GM12878 (cell line): ENCODE measurements around the gene MEGF11. TPM values are rescaled to one million over a fixed set of nuclear protein-coding genes. Genes with fewer than 3 reads are reported as not detected.

ENCODE experiments used
- ATAC-seq: fragments of 200-7000 bp; cut with Tn5 transposase; 3 replicates; pipeline ENCODE4 v1.9.1; 2020; ENCODE audit warnings: mild to moderate bottlenecking, moderate library complexity
- BruUV-seq: library from RNA; stranded (reverse); fragments of 400-500 nt; replicated peaks from 2 replicates; lab custom pipeline; 2021; lab: Mats Ljungman, UMichigan
- CTCF ChIA-PET: fragments of 300-600 bp; sonication (Branson Sonifier 250); formaldehyde crosslinking; extraction: SDS; loops from one replicate; lab custom pipeline; 2021; ENCODE audit warnings: inconsistent platforms; lab: Yijun Ruan, JAX
- POLR2A ChIA-PET: fragments of 350-600 bp; formaldehyde crosslinking; extraction: SDS; loops from one replicate; lab custom pipeline; 2021; ENCODE audit warnings: inconsistent platforms; lab: Charles Lee
- RAD21 ChIA-PET: fragments of 300-600 bp; sonication (Branson Sonifier 250); formaldehyde crosslinking; loops from one replicate; lab custom pipeline; 2023; ENCODE audit warnings: antibody characterized with exemption; ENCODE audit not compliant: unreplicated experiment; lab: Charles Lee
- SMC1A ChIA-PET: fragments of 300-600 bp; sonication (Branson Sonifier 250); formaldehyde crosslinking; loops from one replicate; lab custom pipeline; 2023; ENCODE audit not compliant: unreplicated experiment, uncharacterized antibody; lab: Charles Lee
- DNase-seq: peaks from one replicate; pipeline ENCODE4 v3.0.0-alpha.2; 2011; ENCODE audit warnings: low read depth, low spot score
- FAIRE-seq: peaks from 3 replicates; lab custom pipeline; 2011; peaks lifted over from hg19 to GRCh38; lab: Jason Lieb, UNC
- H2AFZ ChIP-seq: 2 replicates; pipeline ENCODE4 v1.6.0; 2011; ENCODE audit warnings: low read depth, low read length, control low read depth; ENCODE audit not compliant: control insufficient read depth
- H3K27ac ChIP-seq: 2 replicates; pipeline ENCODE4 v1.5.1; 2011; ENCODE audit warnings: control low read depth; ENCODE audit not compliant: control insufficient read depth, insufficient read depth
- H3K27me3 ChIP-seq, 2 experiments: replicated peaks in 1 of 2; 2 replicates each; pipeline versions ENCODE4 v1.6.0 to v1.6.1; 2011; ENCODE audit warnings: low read length in 1 of 2; ENCODE audit not compliant: control insufficient read depth in 2 of 2, insufficient read depth in 2 of 2
- H3K36me3 ChIP-seq, 2 experiments: 2 replicates each; pipeline ENCODE4 v1.5.1; 2011; ENCODE audit warnings: low read length in 1 of 2; ENCODE audit not compliant: control insufficient read depth in 2 of 2, insufficient read depth in 2 of 2
- H3K4me1 ChIP-seq: 2 replicates; pipeline ENCODE4 v1.6.1; 2011; ENCODE audit warnings: mild to moderate bottlenecking, low read length, moderate library complexity, mixed read lengths; ENCODE audit not compliant: control insufficient read depth, insufficient read depth
- H3K4me2 ChIP-seq: 2 replicates; pipeline ENCODE4 v1.6.0; 2011; ENCODE audit warnings: control low read depth; ENCODE audit not compliant: control insufficient read depth, insufficient read depth
- H3K4me3 ChIP-seq: fragments of 200-600 bp; sonication (generic); 2 replicates; pipeline ENCODE4 v1.5.1; 2016
- H3K79me2 ChIP-seq: 2 replicates; pipeline ENCODE4 v1.6.0; 2011; ENCODE audit warnings: low read length; ENCODE audit not compliant: control insufficient read depth, insufficient read depth
- H3K9ac ChIP-seq: 2 replicates; pipeline ENCODE4 v1.8.0; 2011; ENCODE audit warnings: low read length, control low read depth, mixed read lengths; ENCODE audit not compliant: control insufficient read depth, insufficient read depth
- H3K9me3 ChIP-seq: replicated peaks from 3 replicates; pipeline ENCODE4 v1.5.1; 2011; ENCODE audit warnings: mild to moderate bottlenecking, low read length; ENCODE audit not compliant: control insufficient read depth, insufficient read depth
- H4K20me1 ChIP-seq: 2 replicates; pipeline ENCODE4 v1.6.0; 2011; ENCODE audit not compliant: control insufficient read depth, insufficient read depth
- BRCA1 ChIP-seq: IDR thresholded peaks from 2 replicates; pipeline ENCODE4 v1.6.1; 2011; ENCODE audit warnings: low read depth, low read length, improper control_type of control experiment
- CBFB ChIP-seq: IDR thresholded peaks from 2 replicates; pipeline ENCODE4 v1.6.1; 2016; ENCODE audit warnings: antibody characterized with exemption, low read depth
- NFXL1 ChIP-seq: fragments of 450-650 bp; IDR thresholded peaks from 2 replicates; pipeline ENCODE4 v1.6.1; 2017; ENCODE audit warnings: antibody characterized with exemption, mild to moderate bottlenecking, borderline replicate concordance
- WGBS: methylation state at CpG from one replicate; pipeline ENCODE4 v1.1.6; 2016; ENCODE audit warnings: low lambda C conversion rate; ENCODE audit not compliant: insufficient replicate concordance, insufficient coverage; ENCODE audit errors: missing lambda C conversion rate; 5-methylcytosine and 5-hydroxymethylcytosine counted together
- in situ Hi-C: fragments of 300-500 bp; cut with MboI; formaldehyde crosslinking; loops from 9 replicates; pipeline ENCODE4 v1.14.3; 2018; ENCODE audit warnings: mixed read lengths
- intact Hi-C: fragments of 100-400 bp; cut with micrococcal nuclease; formaldehyde crosslinking; loops from one replicate; pipeline ENCODE4 v1.14.2; 2022; ENCODE audit not compliant: unreplicated experiment
- polyA plus RNA-seq, 11 experiments: library from polyadenylated mRNA; depleted of rRNA in 4 of 11; unstranded in 6 of 11; stranded (reverse) in 5 of 11; fragments of >200 nt; fragmentation: Nextera tagmentation in 4 of 11; fragmentation: Illumina TruSeq in 1 of 11; extraction: Ambion mirVana in 4 of 11; extraction: Trizol in 1 of 11; gene quantifications; 1 replicate in 1 of 11; 2 replicates in 10 of 11; pipeline versions ENCODE4 v1.2.1 to v1.2.3, GENCODE V29; 2011 to 2016; ENCODE audit warnings: inconsistent platforms in 2 of 11, missing spikeins in 2 of 11, low read depth in 1 of 11
- total RNA-seq, 4 experiments: library from RNA; depleted of rRNA in 3 of 4; stranded (reverse); fragments of >200 nt in 3 of 4; fragmentation: Illumina TruSeq in 1 of 4; extraction: Trizol in 1 of 4; gene quantifications; 2 replicates each; pipeline versions ENCODE4 v1.2.1 to v1.2.3, GENCODE V29; 2013 to 2021
- TF ChIP-seq, protein P1 (sequence below): IDR thresholded peaks from 2 replicates; pipeline ENCODE4 v1.6.1; 2012; ENCODE audit warnings: improper control_type of control experiment, low read depth, low read length; ENCODE audit not compliant: insufficient replicate concordance
- TF ChIP-seq, protein P2 (sequence below): fragments of 450-650 bp; IDR thresholded peaks from 2 replicates; pipeline ENCODE4 v1.6.1; 2016; ENCODE audit warnings: mild to moderate bottlenecking, moderate library complexity, borderline replicate concordance

The MEGF11 gene
- total and polyA plus RNA-seq, 10 of the 15 experiments (the other 5 are each of a cell fraction or from before 2014, with no cell fraction given), result 0.03 to 1.7 (median 0.49) TPM

DNA sequence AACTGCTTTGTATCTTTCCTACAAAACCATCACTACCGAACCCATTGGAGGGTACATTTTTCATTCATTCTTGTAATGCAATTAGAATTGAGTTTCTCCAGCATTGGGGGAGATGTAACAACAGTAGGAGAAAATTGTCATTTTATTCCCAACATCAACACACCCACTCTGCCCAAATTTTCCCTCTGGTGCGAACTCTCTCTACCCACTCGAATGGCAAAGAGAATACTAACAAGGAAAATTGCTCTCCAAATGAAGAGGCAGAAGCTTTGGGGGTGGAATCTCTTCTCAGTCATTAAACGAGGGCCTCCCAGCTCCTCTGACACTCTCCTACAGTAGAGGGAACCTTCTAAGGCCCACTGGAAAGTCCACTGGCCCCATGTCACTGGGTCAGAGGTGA, 135.7 kb downstream of the MEGF11 start (continued):
- TF ChIP-seq, protein P1, sequence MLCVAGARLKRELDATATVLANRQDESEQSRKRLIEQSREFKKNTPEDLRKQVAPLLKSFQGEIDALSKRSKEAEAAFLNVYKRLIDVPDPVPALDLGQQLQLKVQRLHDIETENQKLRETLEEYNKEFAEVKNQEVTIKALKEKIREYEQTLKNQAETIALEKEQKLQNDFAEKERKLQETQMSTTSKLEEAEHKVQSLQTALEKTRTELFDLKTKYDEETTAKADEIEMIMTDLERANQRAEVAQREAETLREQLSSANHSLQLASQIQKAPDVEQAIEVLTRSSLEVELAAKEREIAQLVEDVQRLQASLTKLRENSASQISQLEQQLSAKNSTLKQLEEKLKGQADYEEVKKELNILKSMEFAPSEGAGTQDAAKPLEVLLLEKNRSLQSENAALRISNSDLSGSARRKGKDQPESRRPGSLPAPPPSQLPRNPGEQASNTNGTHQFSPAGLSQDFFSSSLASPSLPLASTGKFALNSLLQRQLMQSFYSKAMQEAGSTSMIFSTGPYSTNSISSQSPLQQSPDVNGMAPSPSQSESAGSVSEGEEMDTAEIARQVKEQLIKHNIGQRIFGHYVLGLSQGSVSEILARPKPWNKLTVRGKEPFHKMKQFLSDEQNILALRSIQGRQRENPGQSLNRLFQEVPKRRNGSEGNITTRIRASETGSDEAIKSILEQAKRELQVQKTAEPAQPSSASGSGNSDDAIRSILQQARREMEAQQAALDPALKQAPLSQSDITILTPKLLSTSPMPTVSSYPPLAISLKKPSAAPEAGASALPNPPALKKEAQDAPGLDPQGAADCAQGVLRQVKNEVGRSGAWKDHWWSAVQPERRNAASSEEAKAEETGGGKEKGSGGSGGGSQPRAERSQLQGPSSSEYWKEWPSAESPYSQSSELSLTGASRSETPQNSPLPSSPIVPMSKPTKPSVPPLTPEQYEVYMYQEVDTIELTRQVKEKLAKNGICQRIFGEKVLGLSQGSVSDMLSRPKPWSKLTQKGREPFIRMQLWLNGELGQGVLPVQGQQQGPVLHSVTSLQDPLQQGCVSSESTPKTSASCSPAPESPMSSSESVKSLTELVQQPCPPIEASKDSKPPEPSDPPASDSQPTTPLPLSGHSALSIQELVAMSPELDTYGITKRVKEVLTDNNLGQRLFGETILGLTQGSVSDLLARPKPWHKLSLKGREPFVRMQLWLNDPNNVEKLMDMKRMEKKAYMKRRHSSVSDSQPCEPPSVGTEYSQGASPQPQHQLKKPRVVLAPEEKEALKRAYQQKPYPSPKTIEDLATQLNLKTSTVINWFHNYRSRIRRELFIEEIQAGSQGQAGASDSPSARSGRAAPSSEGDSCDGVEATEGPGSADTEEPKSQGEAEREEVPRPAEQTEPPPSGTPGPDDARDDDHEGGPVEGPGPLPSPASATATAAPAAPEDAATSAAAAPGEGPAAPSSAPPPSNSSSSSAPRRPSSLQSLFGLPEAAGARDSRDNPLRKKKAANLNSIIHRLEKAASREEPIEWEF, result no peak

DNA sequence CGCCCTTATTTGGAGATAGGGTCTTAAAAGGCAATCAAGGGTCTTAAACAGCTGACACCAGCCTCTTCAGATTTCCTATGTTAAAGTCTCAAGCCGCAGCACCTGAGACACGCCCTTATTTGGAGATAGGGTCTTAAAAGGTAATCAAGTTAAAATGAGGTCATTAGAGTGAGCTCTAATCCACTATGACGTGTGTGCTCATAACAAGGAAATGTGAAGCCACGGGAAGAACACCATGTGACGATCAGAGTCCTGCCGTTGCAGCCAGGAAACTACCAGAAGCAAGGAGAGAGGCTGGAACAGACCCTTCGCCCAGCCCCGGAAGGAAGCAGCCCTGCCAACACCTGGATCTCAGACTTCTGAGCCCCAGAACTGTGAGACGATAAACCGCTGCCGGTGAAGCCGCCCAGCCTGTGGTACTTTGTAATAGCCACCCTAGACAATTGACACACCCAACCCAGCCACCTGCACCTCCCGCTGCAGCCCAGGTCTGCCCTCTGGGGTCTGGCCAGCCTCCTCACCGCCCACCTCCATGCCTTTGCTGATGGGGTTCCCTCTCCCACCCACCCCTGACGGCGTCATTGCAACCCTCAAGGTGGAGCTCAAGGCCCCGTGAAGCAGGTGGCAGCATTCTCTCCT, 137.9 kb downstream of the MEGF11 start:
- H3K9me3 ChIP-seq, result no peaks in the 10 kb centered on the region
- no peak overlapping the region for H2AFZ ChIP-seq
- H3K4me1 ChIP-seq, result no peaks in the 10 kb centered on the region
- ChIA-PET RAD21 (no interaction called here), POLR2A (no interaction called here), CTCF (no interaction called here), SMC1A (no interaction called here)
- in situ Hi-C loops, result no loop called here
- H3K27ac ChIP-seq, result no peak overlapping the region
- no TSS peak for BruUV-seq
- H3K4me2 ChIP-seq, result no peak overlapping the region
- intact Hi-C loops, result no loop called here
- DNase-seq, result no peak
- H3K27me3 ChIP-seq, result peaks cover 0 to 1% of the 10 kb centered on the region in 2 experiments; a peak in 2 of 4 replicates
- H3K79me2 ChIP-seq, result no peaks in the 10 kb centered on the region
- no peak for FAIRE-seq
- no peak overlapping the region for H3K4me3 ChIP-seq
- 10% methylated on average over 18 of the region's 18 CpGs for WGBS
- no peak overlapping the region for H3K9ac ChIP-seq
- TF ChIP-seq NFXL1, result no peak
- TF ChIP-seq CBFB, result no peak
- TF ChIP-seq BRCA1, result no peak
- TF ChIP-seq, protein P2, sequence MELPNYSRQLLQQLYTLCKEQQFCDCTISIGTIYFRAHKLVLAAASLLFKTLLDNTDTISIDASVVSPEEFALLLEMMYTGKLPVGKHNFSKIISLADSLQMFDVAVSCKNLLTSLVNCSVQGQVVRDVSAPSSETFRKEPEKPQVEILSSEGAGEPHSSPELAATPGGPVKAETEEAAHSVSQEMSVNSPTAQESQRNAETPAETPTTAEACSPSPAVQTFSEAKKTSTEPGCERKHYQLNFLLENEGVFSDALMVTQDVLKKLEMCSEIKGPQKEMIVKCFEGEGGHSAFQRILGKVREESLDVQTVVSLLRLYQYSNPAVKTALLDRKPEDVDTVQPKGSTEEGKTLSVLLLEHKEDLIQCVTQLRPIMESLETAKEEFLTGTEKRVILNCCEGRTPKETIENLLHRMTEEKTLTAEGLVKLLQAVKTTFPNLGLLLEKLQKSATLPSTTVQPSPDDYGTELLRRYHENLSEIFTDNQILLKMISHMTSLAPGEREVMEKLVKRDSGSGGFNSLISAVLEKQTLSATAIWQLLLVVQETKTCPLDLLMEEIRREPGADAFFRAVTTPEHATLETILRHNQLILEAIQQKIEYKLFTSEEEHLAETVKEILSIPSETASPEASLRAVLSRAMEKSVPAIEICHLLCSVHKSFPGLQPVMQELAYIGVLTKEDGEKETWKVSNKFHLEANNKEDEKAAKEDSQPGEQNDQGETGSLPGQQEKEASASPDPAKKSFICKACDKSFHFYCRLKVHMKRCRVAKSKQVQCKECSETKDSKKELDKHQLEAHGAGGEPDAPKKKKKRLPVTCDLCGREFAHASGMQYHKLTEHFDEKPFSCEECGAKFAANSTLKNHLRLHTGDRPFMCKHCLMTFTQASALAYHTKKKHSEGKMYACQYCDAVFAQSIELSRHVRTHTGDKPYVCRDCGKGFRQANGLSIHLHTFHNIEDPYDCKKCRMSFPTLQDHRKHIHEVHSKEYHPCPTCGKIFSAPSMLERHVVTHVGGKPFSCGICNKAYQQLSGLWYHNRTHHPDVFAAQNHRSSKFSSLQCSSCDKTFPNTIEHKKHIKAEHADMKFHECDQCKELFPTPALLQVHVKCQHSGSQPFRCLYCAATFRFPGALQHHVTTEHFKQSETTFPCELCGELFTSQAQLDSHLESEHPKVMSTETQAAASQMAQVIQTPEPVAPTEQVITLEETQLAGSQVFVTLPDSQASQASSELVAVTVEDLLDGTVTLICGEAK, result no peak
- peak; percentile 62 for ATAC-seq
- no peaks in the 10 kb centered on the region for H4K20me1 ChIP-seq
- H3K36me3 ChIP-seq, result no peaks in the 10 kb centered on the region
